Neutrophil (primary cell): Measurements from ENCODE around the gene RRBP1.

ENCODE experiments used
- H3K27ac ChIP-seq: fragments of 200-600 bp; sonication (generic); 2 replicates; pipeline ENCODE4 v1.5.1; 2016; ENCODE audit warnings: mild to moderate bottlenecking, moderate library complexity
- H3K27me3 ChIP-seq: fragments of 200-600 bp; sonication (generic); 2 replicates; pipeline ENCODE4 v1.6.0; 2016; ENCODE audit warnings: mild to moderate bottlenecking
- H3K36me3 ChIP-seq: fragments of 200-600 bp; sonication (generic); 2 replicates; pipeline ENCODE4 v1.5.1; 2017
- H3K4me1 ChIP-seq, 2 experiments: fragments of 200-600 bp in 1 of 2; sonication (generic) in 1 of 2; 1 replicate in 1 of 2; 2 replicates in 1 of 2; pipeline versions ENCODE4 v1.5.1 to v1.6.1; 2013 to 2016; ENCODE audit warnings: low read depth in 1 of 2, low read length in 1 of 2, mild to moderate bottlenecking in 1 of 2, moderate library complexity in 1 of 2; ENCODE audit not compliant: control insufficient read depth in 1 of 2, insufficient read depth in 1 of 2
- H3K4me3 ChIP-seq, 2 experiments: fragments of 200-600 bp in 1 of 2; sonication (generic) in 1 of 2; 1 replicate in 1 of 2; 2 replicates in 1 of 2; pipeline ENCODE4 v1.5.1; 2013 to 2016; ENCODE audit warnings: low read depth in 1 of 2, low read length in 1 of 2, mild to moderate bottlenecking in 1 of 2, moderate library complexity in 1 of 2
- H3K9me3 ChIP-seq: fragments of 200-600 bp; sonication (generic); 2 replicates; pipeline ENCODE4 v1.5.1; 2016
- CTCF ChIP-seq: fragments of 200-600 bp; sonication (generic); IDR thresholded peaks from 2 replicates; pipeline ENCODE4 v1.5.1; 2016; ENCODE audit warnings: antibody characterized with exemption

The RRBP1 gene

GRCh38 chr20:17726902-17727301 is 44.9 kb upstream of the RRBP1 start:
- Histone ChIP-seq H3K4me1 (no peaks in the 10 kb centered on the region), H3K27me3 (peaks cover 9% of the 10 kb centered on the region), H3K4me3 (no peak overlapping the region), H3K36me3 (no peaks in the 10 kb centered on the region), H3K27ac (no peak overlapping the region), H3K9me3 (no peaks in the 10 kb centered on the region)
- TF ChIP-seq CTCF = no peak

- TF ChIP-seq CTCF = no peak
- Histone ChIP-seq H3K36me3 (no peaks in the 10 kb centered on the region), H3K4me1 (no peaks in the 10 kb centered on the region), H3K4me3 (no peak overlapping the region), H3K27ac (no peak overlapping the region), H3K27me3 (peaks cover 9% of the 10 kb centered on the region), H3K9me3 (no peaks in the 10 kb centered on the region)
Observed at GRCh38 chr20:17725094-17725835, 43.2 kb upstream of the RRBP1 start.

- Histone ChIP-seq H3K4me1 (no peaks in the 10 kb centered on the region), H3K9me3 (no peaks in the 10 kb centered on the region), H3K36me3 (no peaks in the 10 kb centered on the region), H3K27me3 (peaks cover 9% of the 10 kb centered on the region), H3K27ac (no peak overlapping the region), H3K4me3 (no peak overlapping the region)
- TF ChIP-seq CTCF = no peak
Observed at GRCh38 chr20:17723301-17723691, 41.3 kb upstream of the RRBP1 start.

- Histone ChIP-seq H3K4me1 (no peaks in the 10 kb centered on the region), H3K4me3 (no peak overlapping the region), H3K9me3 (no peaks in the 10 kb centered on the region), H3K36me3 (no peaks in the 10 kb centered on the region), H3K27me3 (peaks cover 9% of the 10 kb centered on the region), H3K27ac (no peak overlapping the region)
- TF ChIP-seq CTCF = no peak
Observed at GRCh38 chr20:17722493-17723300, 40.7 kb upstream of the RRBP1 start.

- no peak overlapping the region for H3K4me3 ChIP-seq
- H3K27ac ChIP-seq = no peak overlapping the region
- H3K36me3 ChIP-seq = no peaks in the 10 kb centered on the region
- peaks cover 9% of the 10 kb centered on the region for H3K27me3 ChIP-seq
- no peak for TF ChIP-seq CTCF
- H3K4me1 ChIP-seq = no peaks in the 10 kb centered on the region
- H3K9me3 ChIP-seq = no peaks in the 10 kb centered on the region
Observed at GRCh38 chr20:17721802-17722486, 39.9 kb upstream of the RRBP1 start.
